Uterus (tissue), 4 donors: ENCODE measurements around the gene CIBAR2. TPM values are rescaled to one million over a fixed set of nuclear protein-coding genes. Genes with fewer than 3 reads are reported as not detected.

Source experiments
- DNase-seq, 2 donors: peaks; one replicate each; pipeline ENCODE4 v3.0.0-alpha.2; 2019 to 2020
- H3K27ac ChIP-seq, 2 donors: fragments of 200-600 bp; sonication (generic); 1 replicate in 1 of 2; 2 replicates in 1 of 2; pipeline ENCODE4 v1.5.1; 2016 to 2018
- H3K27me3 ChIP-seq, 2 donors: fragments of 200-600 bp; sonication (generic); one replicate each; pipeline ENCODE4 v1.5.1; 2018 to 2019; ENCODE audit warnings: control low read depth in 1 of 2
- H3K36me3 ChIP-seq, 2 donors: fragments of 200-600 bp; sonication (generic); one replicate each; pipeline ENCODE4 v1.5.1; 2019; ENCODE audit warnings: control low read depth in 1 of 2
- H3K4me1 ChIP-seq, 2 donors: fragments of 200-600 bp; sonication (generic); one replicate each; pipeline ENCODE4 v1.5.1; 2018 to 2019; ENCODE audit warnings: control low read depth in 1 of 2
- H3K4me3 ChIP-seq, 2 donors: fragments of 200-600 bp; sonication (generic); 1 replicate in 1 of 2; 2 replicates in 1 of 2; pipeline ENCODE4 v1.5.1; 2018 to 2019; ENCODE audit warnings: mild to moderate bottlenecking in 1 of 2
- H3K9me3 ChIP-seq, 2 donors: fragments of 200-600 bp; sonication (generic); one replicate each; pipeline ENCODE4 v1.5.1; 2019; ENCODE audit warnings: control low read depth in 1 of 2
- POLR2A ChIP-seq, 2 donors: fragments of 450-650 bp; IDR thresholded peaks; one replicate each; pipeline ENCODE4 v1.6.1; 2016; ENCODE audit warnings: antibody characterized with exemption in 2 of 2, mild to moderate bottlenecking in 1 of 2, moderate library complexity in 1 of 2
- intact Hi-C: fragments of 100-400 bp; cut with DNase I; formaldehyde crosslinking; loops from one replicate; pipeline ENCODE4 v1.15.1; 2023; ENCODE audit warnings: low total_unique reads
- total RNA-seq, 4 donors: library from RNA; depleted of rRNA in 3 of 4; stranded (reverse); fragments of >200 nt in 3 of 4; gene quantifications; one replicate each; pipeline versions ENCODE4 v1.1.0 to v1.2.4, GENCODE V29; 2014 to 2023
- TF ChIP-seq, protein P1 (sequence below), 4 experiments: fragments of 200-600 bp in 2 of 4; fragments of 450-650 bp in 2 of 4; sonication (generic) in 2 of 4; IDR thresholded peaks; one replicate each; pipeline ENCODE4 v1.5.1; 2016 to 2019; ENCODE audit warnings: antibody characterized with exemption in 4 of 4, mild to moderate bottlenecking in 2 of 4, moderate library complexity in 1 of 4
- donor health status: DM: yes; HTN: yes; CAD: no.

Gene CIBAR2
- total RNA-seq, 4 donors from 2014 or later = 2.4 TPM; not detected in 3

DNA sequence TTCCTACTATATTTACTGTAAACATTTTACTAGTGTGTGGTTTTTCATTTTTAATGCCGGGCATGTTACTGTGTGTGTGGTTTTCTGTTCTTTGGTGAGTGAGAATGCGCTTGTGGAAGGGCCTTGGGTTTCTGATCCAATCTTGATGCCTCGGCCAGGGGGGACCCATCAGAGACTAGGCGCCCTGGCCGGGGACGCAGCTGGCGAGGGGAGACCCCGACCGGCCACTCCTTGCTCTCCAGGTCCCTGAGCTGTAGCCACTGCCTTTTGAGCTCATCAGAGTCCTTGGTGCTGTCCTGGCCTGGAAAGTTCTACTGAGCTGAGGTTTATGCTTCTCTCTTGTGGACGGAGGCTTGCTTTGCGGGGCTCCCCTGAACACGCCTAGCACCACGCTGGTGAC lies 47.2 kb downstream of the CIBAR2 start:
- H3K27ac ChIP-seq = no peak overlapping the region
- DNase-seq = no peak
- H3K9me3 ChIP-seq = no peaks in the 10 kb centered on the region
- H3K27me3 ChIP-seq = no peaks in the 10 kb centered on the region
- no peak overlapping the region for H3K4me3 ChIP-seq
- intact Hi-C loops = no loop called here
- no peak for TF ChIP-seq POLR2A (IDR thresholded peaks at IDR 0.05)
- TF ChIP-seq, protein P1, sequence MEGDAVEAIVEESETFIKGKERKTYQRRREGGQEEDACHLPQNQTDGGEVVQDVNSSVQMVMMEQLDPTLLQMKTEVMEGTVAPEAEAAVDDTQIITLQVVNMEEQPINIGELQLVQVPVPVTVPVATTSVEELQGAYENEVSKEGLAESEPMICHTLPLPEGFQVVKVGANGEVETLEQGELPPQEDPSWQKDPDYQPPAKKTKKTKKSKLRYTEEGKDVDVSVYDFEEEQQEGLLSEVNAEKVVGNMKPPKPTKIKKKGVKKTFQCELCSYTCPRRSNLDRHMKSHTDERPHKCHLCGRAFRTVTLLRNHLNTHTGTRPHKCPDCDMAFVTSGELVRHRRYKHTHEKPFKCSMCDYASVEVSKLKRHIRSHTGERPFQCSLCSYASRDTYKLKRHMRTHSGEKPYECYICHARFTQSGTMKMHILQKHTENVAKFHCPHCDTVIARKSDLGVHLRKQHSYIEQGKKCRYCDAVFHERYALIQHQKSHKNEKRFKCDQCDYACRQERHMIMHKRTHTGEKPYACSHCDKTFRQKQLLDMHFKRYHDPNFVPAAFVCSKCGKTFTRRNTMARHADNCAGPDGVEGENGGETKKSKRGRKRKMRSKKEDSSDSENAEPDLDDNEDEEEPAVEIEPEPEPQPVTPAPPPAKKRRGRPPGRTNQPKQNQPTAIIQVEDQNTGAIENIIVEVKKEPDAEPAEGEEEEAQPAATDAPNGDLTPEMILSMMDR (IDR thresholded peaks at IDR 0.05) = no peak
- no peaks in the 10 kb centered on the region for H3K36me3 ChIP-seq
- no peaks in the 10 kb centered on the region for H3K4me1 ChIP-seq

DNA sequence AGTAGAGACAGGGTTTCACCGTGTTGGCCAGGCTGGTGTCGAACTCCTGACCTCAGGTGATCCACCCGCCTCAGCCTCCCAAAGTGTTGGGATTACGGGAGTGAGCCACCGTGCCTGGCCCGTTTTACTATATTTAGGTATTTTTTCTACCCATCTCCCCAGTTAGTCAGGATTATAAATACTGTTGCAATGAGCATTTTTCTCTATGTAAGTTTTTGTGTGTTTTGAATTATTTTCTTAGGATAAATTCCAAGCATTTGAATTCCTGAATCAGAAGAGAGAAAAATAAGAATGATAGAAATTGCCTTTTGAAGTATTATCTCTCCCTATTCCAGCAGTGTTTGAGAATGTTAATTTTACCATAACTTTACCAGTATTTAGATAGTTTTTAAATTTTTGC lies 48.1 kb downstream of the CIBAR2 start:
- DNase-seq = no peak
- H3K9me3 ChIP-seq = no peaks in the 10 kb centered on the region
- TF ChIP-seq POLR2A (IDR thresholded peaks at IDR 0.05) = no peak
- TF ChIP-seq, protein P1 (IDR thresholded peaks at IDR 0.05) = no peak

GRCh38 chr16:85062845-85063244 lies 49.4 kb downstream of the CIBAR2 start:
- Histone ChIP-seq H3K9me3 (no peaks in the 10 kb centered on the region), H3K36me3 (no peaks in the 10 kb centered on the region), H3K4me1 (no peaks in the 10 kb centered on the region), H3K4me3 (no peak overlapping the region), H3K27me3 (no peaks in the 10 kb centered on the region), H3K27ac (no peak overlapping the region)
- intact Hi-C loops = no loop called here
- TF ChIP-seq POLR2A (IDR thresholded peaks at IDR 0.05) = no peak
- TF ChIP-seq, protein P1 (IDR thresholded peaks at IDR 0.05) = no peak
- DNase-seq = no peak

More for the DNA sequence above, 48.1 kb downstream of the CIBAR2 start:
- Histone ChIP-seq H3K27me3 (no peaks in the 10 kb centered on the region), H3K4me1 (no peaks in the 10 kb centered on the region), H3K4me3 (no peak overlapping the region), H3K27ac (no peak overlapping the region), H3K36me3 (no peaks in the 10 kb centered on the region)
- intact Hi-C loops = no loop called here

DNA sequence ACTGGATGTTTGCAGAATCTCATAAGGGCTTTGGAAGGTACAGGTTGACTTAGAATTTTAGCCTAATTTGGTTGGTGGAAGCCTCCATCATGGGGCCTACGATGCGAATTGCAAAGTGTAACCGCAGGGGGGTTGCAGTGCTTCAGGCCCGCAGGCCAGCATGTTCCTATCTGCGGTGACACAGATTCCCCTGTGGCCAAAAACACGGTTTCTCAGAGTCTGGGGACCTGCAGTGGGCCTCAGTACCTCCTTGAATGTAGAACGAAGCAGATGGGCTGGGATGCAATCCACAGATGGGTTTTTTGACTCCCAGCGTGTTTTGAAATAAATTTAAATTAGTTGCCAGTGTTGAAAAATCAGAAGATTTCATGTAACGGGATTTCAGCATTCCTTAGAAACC lies 49.9 kb downstream of the CIBAR2 start:
- no peak overlapping the region for H3K27ac ChIP-seq
- H3K4me3 ChIP-seq = no peak overlapping the region
- no peaks in the 10 kb centered on the region for H3K27me3 ChIP-seq
- no peaks in the 10 kb centered on the region for H3K4me1 ChIP-seq
- H3K9me3 ChIP-seq = no peaks in the 10 kb centered on the region
- DNase-seq = no peak
- no peaks in the 10 kb centered on the region for H3K36me3 ChIP-seq
- TF ChIP-seq, protein P1 (IDR thresholded peaks at IDR 0.05) = no peak
- TF ChIP-seq POLR2A (IDR thresholded peaks at IDR 0.05) = no peak
- intact Hi-C loops = no loop called here

DNA sequence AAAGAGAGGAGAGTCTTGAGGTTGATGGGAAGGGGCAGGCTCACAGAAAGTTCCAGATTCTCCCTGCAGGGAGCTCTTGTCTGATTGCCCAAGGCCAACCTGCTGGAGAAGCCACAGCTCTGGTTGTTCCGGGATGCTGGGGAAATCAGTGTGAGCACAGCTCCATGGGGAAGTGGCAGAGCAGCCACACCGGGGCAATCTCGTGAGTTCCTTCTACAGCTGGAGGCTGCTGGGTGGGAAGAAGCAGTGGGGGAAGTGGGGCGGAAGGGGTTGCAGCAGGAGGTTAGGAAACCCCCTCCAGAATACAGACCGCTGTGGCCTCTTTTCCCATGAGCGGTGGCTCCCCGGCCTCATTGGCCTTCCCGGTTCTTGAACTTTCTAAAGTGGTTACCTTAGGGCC lies 50.7 kb downstream of the CIBAR2 start:
- no peak for DNase-seq
- no peak for TF ChIP-seq POLR2A (IDR thresholded peaks at IDR 0.05)
- TF ChIP-seq, protein P1 (IDR thresholded peaks at IDR 0.05) = no peak
- no peaks in the 10 kb centered on the region for H3K9me3 ChIP-seq
- H3K4me3 ChIP-seq = no peak overlapping the region
- no peaks in the 10 kb centered on the region for H3K36me3 ChIP-seq
- no peaks in the 10 kb centered on the region for H3K4me1 ChIP-seq
- no peaks in the 10 kb centered on the region for H3K27me3 ChIP-seq
- H3K27ac ChIP-seq = no peak overlapping the region
- intact Hi-C loops = no loop called here
